GM13977 (cell line): ENCODE results near the gene ARID3C.

ENCODE experiments used
- DNase-seq: peaks from one replicate; pipeline ENCODE4 v3.0.0; 2012; ENCODE audit warnings: low spot score
- CTCF ChIP-seq: IDR thresholded peaks from 2 replicates; pipeline ENCODE4 v1.5.1; 2012; ENCODE audit warnings: mild to moderate bottlenecking, control low read depth; ENCODE audit not compliant: insufficient read depth; ENCODE audit errors: extremely low read depth, missing control alignments
- in situ Hi-C: fragments of 300-500 bp; cut with MboI; formaldehyde crosslinking; loops from one replicate; pipeline ENCODE4 v1.12.0; 2022; ENCODE audit warnings: low sequenced_read_pairs, low pct_unique_long_range_greater_than_20kb, mixed read lengths, inconsistent platforms; ENCODE audit not compliant: unreplicated experiment

Gene ARID3C

DNA sequence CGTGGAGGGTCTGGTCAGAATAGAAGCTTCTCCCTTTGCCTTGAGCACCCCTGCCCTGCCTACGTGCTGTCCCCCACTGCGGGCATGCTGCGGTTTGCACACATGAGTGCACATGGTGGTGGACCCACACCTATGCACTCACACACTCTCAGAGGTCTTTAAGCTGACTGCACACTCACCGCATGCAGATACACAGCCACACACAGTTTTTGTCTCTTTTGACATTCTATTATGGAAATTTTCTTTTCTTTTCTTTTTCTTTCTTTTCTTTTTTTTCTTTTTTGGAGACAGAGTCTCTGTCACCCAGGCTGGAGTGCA lies 584 bp upstream of the ARID3C start:
- TF ChIP-seq CTCF = no peak
- DNase-seq = no peak
- in situ Hi-C loops = no loop called here

- DNase-seq = no peak
- in situ Hi-C loops = no loop called here
- no peak for TF ChIP-seq CTCF
Observed at GRCh38 chr9:34627716-34628655, 880 bp downstream of the ARID3C start.

GRCh38 chr9:34625186-34625486 lies 3.7 kb downstream of the ARID3C start:
- in situ Hi-C loops = no loop called here
- no peak for TF ChIP-seq CTCF

GRCh38 chr9:34624475-34625185 lies 4.2 kb downstream of the ARID3C start:
- no peak for TF ChIP-seq CTCF
- in situ Hi-C loops = no loop called here
- DNase-seq = no peak

More at GRCh38 chr9:34625186-34625486, 3.7 kb downstream of the ARID3C start:
- no peak for DNase-seq

DNA sequence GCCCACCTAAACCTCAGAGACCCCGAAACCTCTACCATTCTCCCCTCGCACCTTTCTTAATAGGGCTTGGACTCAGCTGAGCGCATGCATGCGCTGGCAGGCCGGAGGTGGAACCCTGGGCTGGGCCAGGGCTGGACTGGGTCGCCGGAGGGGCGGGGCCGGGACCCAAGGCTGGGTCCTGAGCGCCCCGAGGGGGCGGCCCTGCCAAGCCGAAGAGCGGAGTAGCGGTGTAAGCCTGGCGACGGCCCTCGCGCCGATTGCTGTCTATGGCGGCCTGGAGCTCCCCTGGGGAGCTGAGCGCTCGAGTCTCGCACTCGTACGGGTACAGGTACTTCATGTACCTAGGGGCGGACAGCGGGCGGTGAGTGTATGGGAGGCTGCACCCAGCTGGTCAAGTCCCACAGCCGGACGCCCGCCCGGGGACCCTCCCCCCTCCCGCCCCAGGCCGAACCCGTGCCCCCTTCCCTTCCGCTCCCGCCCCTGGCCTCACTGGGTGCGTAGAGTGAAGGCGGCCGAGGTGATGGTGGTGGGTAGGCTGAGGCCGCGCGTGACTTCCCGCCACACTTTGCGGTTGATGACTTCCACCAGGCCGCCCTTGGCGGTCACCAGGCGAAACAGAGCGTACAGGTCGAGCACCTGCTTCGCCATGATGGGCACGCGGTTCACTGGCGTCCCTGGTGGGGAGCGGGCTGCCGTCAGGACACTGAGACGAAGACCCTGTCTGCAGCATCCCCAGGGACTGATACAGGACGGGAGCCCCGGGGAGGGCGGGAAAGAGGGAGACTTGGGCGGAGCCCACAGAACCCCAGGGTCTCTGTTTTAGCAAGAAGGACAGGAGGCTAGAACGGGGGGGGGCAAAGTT lies 5.3 kb downstream of the ARID3C start:
- no peak for DNase-seq
- no peak for TF ChIP-seq CTCF
- in situ Hi-C loops = no loop called here
